Omental fat pad (tissue), 4 donors: ENCODE data around the gene DALRD3. TPM values are rescaled to one million over a fixed set of nuclear protein-coding genes. Genes with fewer than 3 reads are reported as not detected.

Experiments used
- ATAC-seq: fragments of 150-250 bp; one replicate; pipeline ENCODE4 v1.9.1; 2016; ENCODE audit warnings: mild to moderate bottlenecking, moderate library complexity; ENCODE audit not compliant: low FRiP score
- DNase-seq: peaks from one replicate; pipeline ENCODE4 v3.0.0-alpha.2; 2019; ENCODE audit warnings: low spot score
- total RNA-seq, 4 donors: library from RNA; depleted of rRNA; stranded (reverse); fragments of >200 nt; gene quantifications; one replicate each; pipeline ENCODE4 v1.1.0, GENCODE V29; 2016
- TF ChIP-seq, protein P1 (sequence below), 3 donors: fragments of 450-650 bp; IDR thresholded peaks; one replicate each; pipeline ENCODE4 v1.5.1; 2016 to 2017; ENCODE audit warnings: antibody characterized with exemption in 3 of 3, mild to moderate bottlenecking in 3 of 3, moderate library complexity in 2 of 3

The DALRD3 gene
- total RNA-seq, 4 donors from 2014 or later, result 15.3 to 36.9 (median 30.9) TPM

GRCh38 chr3:48985831-48986376 lies 32.5 kb downstream of the DALRD3 start:
- DNase-seq (no peak), ATAC-seq (no peak)
- TF ChIP-seq, protein P1, sequence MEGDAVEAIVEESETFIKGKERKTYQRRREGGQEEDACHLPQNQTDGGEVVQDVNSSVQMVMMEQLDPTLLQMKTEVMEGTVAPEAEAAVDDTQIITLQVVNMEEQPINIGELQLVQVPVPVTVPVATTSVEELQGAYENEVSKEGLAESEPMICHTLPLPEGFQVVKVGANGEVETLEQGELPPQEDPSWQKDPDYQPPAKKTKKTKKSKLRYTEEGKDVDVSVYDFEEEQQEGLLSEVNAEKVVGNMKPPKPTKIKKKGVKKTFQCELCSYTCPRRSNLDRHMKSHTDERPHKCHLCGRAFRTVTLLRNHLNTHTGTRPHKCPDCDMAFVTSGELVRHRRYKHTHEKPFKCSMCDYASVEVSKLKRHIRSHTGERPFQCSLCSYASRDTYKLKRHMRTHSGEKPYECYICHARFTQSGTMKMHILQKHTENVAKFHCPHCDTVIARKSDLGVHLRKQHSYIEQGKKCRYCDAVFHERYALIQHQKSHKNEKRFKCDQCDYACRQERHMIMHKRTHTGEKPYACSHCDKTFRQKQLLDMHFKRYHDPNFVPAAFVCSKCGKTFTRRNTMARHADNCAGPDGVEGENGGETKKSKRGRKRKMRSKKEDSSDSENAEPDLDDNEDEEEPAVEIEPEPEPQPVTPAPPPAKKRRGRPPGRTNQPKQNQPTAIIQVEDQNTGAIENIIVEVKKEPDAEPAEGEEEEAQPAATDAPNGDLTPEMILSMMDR (IDR thresholded peaks at IDR 0.05), result no peak

GRCh38 chr3:48984663-48985062 lies 33.7 kb downstream of the DALRD3 start:
- DNase-seq (no peak), ATAC-seq (no peak)
- TF ChIP-seq, protein P1 (IDR thresholded peaks at IDR 0.05), result no peak

- DNase-seq, result no peak
- ATAC-seq, result no peak
- TF ChIP-seq, protein P1 (IDR thresholded peaks at IDR 0.05), result no peak
Observed at GRCh38 chr3:48983096-48983495, 35.3 kb downstream of the DALRD3 start.

DNA sequence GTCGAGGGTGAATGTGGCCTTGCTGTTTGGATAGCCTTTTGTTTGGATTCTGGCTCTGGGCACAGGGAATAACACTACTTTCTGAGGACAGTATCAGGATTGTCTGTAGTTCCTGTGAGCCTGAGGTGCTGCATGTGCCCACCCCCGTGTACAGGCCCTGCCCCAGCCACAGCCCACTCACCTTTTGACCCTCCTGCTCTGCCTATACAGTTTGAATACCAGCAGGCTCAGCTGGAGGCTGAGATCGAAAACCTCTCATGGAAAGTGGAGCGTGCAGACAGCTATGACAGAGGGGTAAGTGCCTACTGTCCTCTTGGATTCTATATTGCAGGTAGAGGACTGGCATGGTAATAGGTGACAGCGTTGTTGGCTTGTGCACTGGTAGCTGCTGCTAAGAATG lies 35.7 kb downstream of the DALRD3 start:
- TF ChIP-seq, protein P1 (IDR thresholded peaks at IDR 0.05), result no peak
- ATAC-seq, result no peak
- no peak for DNase-seq

DNA sequence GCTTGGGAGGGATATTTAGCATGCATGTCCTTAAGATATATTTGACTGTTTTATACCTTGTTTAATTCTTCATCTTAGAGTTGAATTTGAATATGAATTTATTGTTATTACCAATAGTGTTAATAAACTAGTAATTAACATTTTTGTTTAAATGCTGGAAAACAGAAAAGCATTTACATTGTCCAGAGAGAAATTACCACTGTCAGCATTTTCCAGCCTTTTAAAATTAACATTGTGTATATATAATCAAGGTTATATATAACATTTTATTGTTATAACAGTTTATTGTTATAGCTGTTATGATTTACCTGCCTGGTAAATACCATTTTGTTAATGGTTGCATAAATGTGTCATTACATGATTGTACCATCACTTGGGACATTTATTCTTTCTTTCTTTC lies 36.4 kb downstream of the DALRD3 start:
- DNase-seq (no peak), ATAC-seq (no peak)
- TF ChIP-seq, protein P1 (IDR thresholded peaks at IDR 0.05), result no peak

DNA sequence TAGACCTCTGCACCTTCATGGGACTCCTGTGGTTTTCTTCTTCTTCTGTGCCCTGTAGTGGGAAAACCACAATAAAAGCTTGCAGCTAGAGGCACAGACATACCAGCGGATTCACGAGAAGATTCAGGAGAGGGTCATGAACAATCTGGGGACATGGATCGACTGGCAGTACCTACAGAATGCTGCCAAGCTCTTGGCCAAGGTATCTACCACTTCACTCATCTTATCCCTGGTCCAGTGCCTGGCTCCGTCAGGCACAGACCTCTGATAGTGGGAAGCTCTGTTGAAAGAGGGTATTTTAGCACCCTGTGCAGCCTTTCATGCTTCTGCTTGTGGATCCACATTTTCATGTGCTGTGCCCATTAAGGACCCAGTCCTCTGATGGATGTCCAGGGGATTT lies 38.1 kb downstream of the DALRD3 start:
- DNase-seq, result no peak
- ATAC-seq, result no peak
- TF ChIP-seq, protein P1 (IDR thresholded peaks at IDR 0.05), result no peak

- ATAC-seq, result no peak
- no peak for DNase-seq
Observed at GRCh38 chr3:48979451-48979850, 38.9 kb downstream of the DALRD3 start.

More at GRCh38 chr3:48979451-48979850, 38.9 kb downstream of the DALRD3 start:
- TF ChIP-seq, protein P1 (IDR thresholded peaks at IDR 0.05), result no peak
